MG63 (cell line): Measurements from ENCODE around the gene PCLO. TPM values are rescaled to one million over a fixed set of nuclear protein-coding genes. Genes with fewer than 3 reads are reported as not detected.
A peak's percentile ranks its signal among the peaks of the same experiment; 100 is the strongest.

Source experiments
- DNase-seq: peaks from one replicate; pipeline ENCODE4 v3.0.0-alpha.2; 2020
- H3K27me3 ChIP-seq: fragments of 250-450 bp; sonication (Bioruptor Pico); 2 replicates; pipeline ENCODE4 v1.5.1; 2020; ENCODE audit warnings: mild to moderate bottlenecking, moderate library complexity
- H3K36me3 ChIP-seq: fragments of 250-450 bp; sonication (Bioruptor Pico); 2 replicates; pipeline ENCODE4 v1.5.1; 2020; ENCODE audit warnings: mild to moderate bottlenecking, moderate library complexity
- H3K4me3 ChIP-seq: fragments of 250-450 bp; sonication (Bioruptor Pico); 2 replicates; pipeline ENCODE4 v1.5.1; 2020; ENCODE audit warnings: mild to moderate bottlenecking, moderate library complexity
- H3K9me3 ChIP-seq: fragments of 250-450 bp; sonication (Bioruptor Pico); 2 replicates; pipeline ENCODE4 v1.5.1; 2020; ENCODE audit warnings: mild to moderate bottlenecking, moderate library complexity
- total RNA-seq: library from RNA; depleted of rRNA; stranded (reverse); fragments of >200 nt; shearing (Covaris generic); gene quantifications from 2 replicates; pipeline ENCODE4 v1.2.3, GENCODE V29; 2014; ENCODE audit warnings: low replicate concordance; rRNA removed

The PCLO gene, protein sequence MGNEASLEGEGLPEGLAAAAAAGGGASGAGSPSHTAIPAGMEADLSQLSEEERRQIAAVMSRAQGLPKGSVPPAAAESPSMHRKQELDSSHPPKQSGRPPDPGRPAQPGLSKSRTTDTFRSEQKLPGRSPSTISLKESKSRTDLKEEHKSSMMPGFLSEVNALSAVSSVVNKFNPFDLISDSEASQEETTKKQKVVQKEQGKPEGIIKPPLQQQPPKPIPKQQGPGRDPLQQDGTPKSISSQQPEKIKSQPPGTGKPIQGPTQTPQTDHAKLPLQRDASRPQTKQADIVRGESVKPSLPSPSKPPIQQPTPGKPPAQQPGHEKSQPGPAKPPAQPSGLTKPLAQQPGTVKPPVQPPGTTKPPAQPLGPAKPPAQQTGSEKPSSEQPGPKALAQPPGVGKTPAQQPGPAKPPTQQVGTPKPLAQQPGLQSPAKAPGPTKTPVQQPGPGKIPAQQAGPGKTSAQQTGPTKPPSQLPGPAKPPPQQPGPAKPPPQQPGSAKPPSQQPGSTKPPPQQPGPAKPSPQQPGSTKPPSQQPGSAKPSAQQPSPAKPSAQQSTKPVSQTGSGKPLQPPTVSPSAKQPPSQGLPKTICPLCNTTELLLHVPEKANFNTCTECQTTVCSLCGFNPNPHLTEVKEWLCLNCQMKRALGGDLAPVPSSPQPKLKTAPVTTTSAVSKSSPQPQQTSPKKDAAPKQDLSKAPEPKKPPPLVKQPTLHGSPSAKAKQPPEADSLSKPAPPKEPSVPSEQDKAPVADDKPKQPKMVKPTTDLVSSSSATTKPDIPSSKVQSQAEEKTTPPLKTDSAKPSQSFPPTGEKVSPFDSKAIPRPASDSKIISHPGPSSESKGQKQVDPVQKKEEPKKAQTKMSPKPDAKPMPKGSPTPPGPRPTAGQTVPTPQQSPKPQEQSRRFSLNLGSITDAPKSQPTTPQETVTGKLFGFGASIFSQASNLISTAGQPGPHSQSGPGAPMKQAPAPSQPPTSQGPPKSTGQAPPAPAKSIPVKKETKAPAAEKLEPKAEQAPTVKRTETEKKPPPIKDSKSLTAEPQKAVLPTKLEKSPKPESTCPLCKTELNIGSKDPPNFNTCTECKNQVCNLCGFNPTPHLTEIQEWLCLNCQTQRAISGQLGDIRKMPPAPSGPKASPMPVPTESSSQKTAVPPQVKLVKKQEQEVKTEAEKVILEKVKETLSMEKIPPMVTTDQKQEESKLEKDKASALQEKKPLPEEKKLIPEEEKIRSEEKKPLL (N-terminal part only)
- total RNA-seq, result not detected in 2 replicates

DNA sequence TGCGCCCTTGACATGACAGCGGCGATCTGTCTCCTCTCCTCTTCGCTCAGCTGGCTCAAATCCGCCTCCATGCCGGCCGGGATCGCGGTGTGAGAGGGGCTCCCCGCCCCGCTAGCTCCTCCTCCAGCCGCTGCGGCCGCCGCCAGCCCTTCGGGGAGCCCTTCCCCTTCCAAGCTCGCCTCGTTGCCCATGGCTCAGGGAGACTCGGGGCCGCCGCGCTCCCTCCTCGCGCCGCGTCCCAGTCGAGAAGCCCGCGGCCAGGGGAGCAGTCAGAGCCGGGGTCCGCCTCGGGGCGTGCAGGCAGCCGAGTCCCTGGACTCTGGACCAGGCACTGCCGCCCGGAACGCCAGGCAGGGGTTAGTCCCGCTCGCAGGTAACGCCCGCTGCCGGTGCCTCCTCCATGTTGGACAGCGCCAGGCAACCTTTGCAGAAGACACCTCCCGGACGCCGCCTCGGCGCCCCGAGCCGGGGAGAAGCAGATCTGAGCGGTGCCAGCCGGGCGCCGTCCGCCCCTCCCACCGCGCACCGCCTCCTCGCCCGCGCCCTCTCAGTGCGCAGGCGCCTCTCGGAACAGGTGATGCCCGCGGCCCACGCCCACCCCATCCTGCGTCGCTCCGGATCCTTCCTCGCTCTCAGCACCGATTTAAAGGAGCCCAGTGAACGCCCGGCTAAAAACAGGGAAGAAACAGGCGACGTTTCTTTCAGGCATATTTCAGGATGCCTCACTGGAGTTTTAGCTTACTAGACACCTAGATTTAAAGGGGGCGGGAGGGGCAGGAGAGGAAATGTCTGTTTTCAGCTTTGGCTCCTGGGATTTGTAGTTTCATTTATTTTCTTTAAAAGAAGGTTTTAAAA, at the start of gene PCLO:
PCLO (minus strand) TSS at position 483 of the 855 bp plus-strand sequence; CDS start at position 191, 292 bp downstream.
- Histone ChIP-seq H3K36me3 (no peaks in the 10 kb centered on the region), H3K27me3 (peaks cover 3% of the 10 kb centered on the region; the same call in 1 of the 2 replicates), H3K9me3 (no peaks in the 10 kb centered on the region), H3K4me3 (peak within 1 kb of the TSS; percentile 43)
- DNase-seq, result peak; percentile 43

- no peak overlapping the region for H3K4me3 ChIP-seq
- H3K9me3 ChIP-seq, result no peaks in the 10 kb centered on the region
- H3K27me3 ChIP-seq, result no peaks in the 10 kb centered on the region
- no peak for DNase-seq
- no peaks in the 10 kb centered on the region for H3K36me3 ChIP-seq
Observed at GRCh38 chr7:83211685-83212084, 49.0 kb upstream of the PCLO start.

- no peaks in the 10 kb centered on the region for H3K27me3 ChIP-seq
- H3K4me3 ChIP-seq, result no peak overlapping the region
- H3K36me3 ChIP-seq, result no peaks in the 10 kb centered on the region
- DNase-seq, result no peak
- H3K9me3 ChIP-seq, result no peaks in the 10 kb centered on the region
Observed at GRCh38 chr7:83210479-83210878, 47.8 kb upstream of the PCLO start.

- no peaks in the 10 kb centered on the region for H3K9me3 ChIP-seq
- no peaks in the 10 kb centered on the region for H3K27me3 ChIP-seq
- H3K4me3 ChIP-seq, result no peak overlapping the region
- no peaks in the 10 kb centered on the region for H3K36me3 ChIP-seq
- no peak for DNase-seq
Observed at GRCh38 chr7:83204715-83205114, 42.0 kb upstream of the PCLO start.

DNA sequence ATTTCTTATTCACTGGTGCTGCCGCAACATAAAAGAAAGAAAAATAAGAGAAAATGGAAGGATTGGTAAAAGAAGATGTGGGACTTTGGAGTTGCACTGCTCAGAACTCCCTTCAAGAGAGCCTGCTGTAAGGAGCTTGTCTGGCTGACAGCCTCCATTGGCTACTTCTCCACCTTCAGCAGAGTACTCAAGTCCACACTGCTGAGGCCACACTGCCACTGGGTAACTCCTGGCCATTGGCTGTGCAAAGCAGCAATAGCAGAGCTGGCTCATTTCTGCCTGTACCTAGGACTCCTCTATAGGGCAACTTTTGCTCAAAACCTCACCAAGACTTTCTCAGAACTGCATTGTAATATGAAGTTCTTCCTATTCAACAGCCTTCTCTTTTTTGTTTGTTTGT, 38.7 kb upstream of the PCLO start:
- no peak overlapping the region for H3K4me3 ChIP-seq
- H3K9me3 ChIP-seq, result no peaks in the 10 kb centered on the region
- no peaks in the 10 kb centered on the region for H3K36me3 ChIP-seq
- no peaks in the 10 kb centered on the region for H3K27me3 ChIP-seq
- DNase-seq, result no peak

- Histone ChIP-seq H3K4me3 (no peak overlapping the region), H3K36me3 (no peaks in the 10 kb centered on the region), H3K9me3 (no peaks in the 10 kb centered on the region), H3K27me3 (no peaks in the 10 kb centered on the region)
- no peak for DNase-seq
Observed at GRCh38 chr7:83190659-83191389, 28.1 kb upstream of the PCLO start.

DNA sequence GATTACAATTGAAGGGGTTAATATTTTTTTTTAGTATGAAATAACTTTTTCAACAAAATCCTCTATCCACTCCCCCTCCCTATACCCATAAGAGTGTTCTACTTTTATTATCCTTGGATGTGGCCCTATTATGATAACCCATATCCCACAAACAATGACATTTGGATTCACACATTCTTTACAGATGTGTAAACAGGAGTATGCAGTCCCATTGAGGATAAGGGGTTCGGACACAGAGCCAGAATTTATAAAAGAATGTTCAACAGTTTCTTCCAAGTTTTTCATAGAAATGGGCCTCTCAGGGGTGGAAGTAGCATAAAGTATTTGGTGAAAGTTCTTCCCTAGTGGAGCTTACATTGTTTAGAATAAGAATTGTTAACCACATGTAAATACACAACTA, 16.1 kb upstream of the PCLO start:
- no peak overlapping the region for H3K4me3 ChIP-seq
- no peaks in the 10 kb centered on the region for H3K36me3 ChIP-seq
- no peaks in the 10 kb centered on the region for H3K27me3 ChIP-seq
- H3K9me3 ChIP-seq, result no peaks in the 10 kb centered on the region
- DNase-seq, result no peak

DNA sequence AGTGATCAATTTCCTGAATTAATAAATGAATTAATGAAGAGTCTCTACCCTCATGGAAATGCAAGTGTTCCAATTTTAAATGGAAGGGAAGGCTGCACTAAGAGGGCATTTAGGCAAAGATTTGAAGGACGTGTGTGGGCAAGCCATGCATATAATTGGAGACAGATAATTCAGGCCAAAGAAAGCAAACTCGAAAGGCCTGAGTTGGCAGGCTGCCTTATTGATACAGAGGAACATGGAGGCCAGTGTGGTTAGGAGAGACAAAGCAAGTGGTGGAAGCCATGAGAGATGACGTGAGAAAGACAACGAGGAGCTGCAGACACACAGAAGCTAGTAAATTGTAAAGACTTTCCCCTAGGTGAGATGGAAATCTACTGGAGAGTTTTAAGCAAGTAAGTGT, 15.4 kb upstream of the PCLO start:
- DNase-seq, result no peak
- Histone ChIP-seq H3K27me3 (no peaks in the 10 kb centered on the region), H3K4me3 (no peak overlapping the region), H3K9me3 (no peaks in the 10 kb centered on the region), H3K36me3 (no peaks in the 10 kb centered on the region)

DNA sequence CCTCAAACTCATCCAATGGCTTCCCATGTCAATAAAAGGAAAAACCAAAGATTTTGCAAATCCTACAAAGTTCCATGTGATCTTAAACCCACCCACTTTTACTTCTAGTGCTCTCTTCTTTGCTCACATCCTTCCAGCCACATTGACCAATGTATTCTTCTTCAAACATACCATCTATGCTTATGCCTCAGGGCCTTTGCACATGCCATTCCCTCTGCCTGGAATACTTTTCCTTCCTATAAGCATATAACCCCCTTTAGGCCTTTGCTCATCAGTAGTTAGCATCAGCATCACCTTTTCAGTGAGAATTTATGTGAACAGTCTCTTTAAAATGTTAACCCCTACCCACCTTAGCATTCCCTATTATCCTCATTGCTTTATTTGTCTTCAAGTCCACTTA, 11.0 kb upstream of the PCLO start:
- Histone ChIP-seq H3K27me3 (no peaks in the 10 kb centered on the region), H3K9me3 (no peaks in the 10 kb centered on the region), H3K4me3 (no peak overlapping the region), H3K36me3 (no peaks in the 10 kb centered on the region)
- DNase-seq, result no peak

- DNase-seq, result no peak
- H3K36me3 ChIP-seq, result no peaks in the 10 kb centered on the region
Observed at GRCh38 chr7:83166781-83167180, 4.1 kb upstream of the PCLO start.

GRCh38 chr7:83161899-83162401, 734 bp downstream of the PCLO start:
- Histone ChIP-seq H3K4me3 (peak overlapping the region; percentile 43; the same call in 1 of the 2 replicates), H3K27me3 (peaks cover 3% of the 10 kb centered on the region; the same call in 1 of the 2 replicates), H3K36me3 (no peaks in the 10 kb centered on the region), H3K9me3 (no peaks in the 10 kb centered on the region)
- DNase-seq, result no peak

More at GRCh38 chr7:83166781-83167180, 4.1 kb upstream of the PCLO start:
- H3K9me3 ChIP-seq, result no peaks in the 10 kb centered on the region
- H3K27me3 ChIP-seq, result peaks cover 3% of the 10 kb centered on the region; the same call in 1 of the 2 replicates
- no peak overlapping the region for H3K4me3 ChIP-seq

DNA sequence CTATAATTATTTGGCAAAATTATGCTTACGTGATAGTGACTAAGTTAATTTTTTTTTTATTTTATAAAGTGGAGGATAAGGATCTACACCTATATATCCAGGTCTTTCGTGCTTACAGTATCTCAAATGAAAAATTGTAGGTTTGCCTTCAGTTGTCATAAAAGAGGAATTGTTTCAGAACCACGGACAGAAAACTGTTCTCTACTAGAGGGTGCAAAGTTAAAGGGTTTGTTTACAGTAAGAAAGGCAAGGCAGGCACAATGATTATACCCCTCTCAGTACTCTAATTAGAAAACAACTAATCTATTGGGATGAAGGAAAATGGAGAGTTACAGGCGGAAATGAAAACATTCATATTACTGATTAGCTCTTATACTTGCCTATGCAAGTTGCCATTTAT, 1.5 kb downstream of the PCLO start:
- H3K36me3 ChIP-seq, result no peaks in the 10 kb centered on the region
- no peaks in the 10 kb centered on the region for H3K9me3 ChIP-seq
- H3K4me3 ChIP-seq, result no peak overlapping the region
- no peak for DNase-seq
- H3K27me3 ChIP-seq, result peaks cover 3% of the 10 kb centered on the region; the same call in 1 of the 2 replicates

GRCh38 chr7:83159731-83160130, 3.0 kb downstream of the PCLO start:
- Histone ChIP-seq H3K36me3 (no peaks in the 10 kb centered on the region), H3K27me3 (peaks cover 3% of the 10 kb centered on the region; the same call in 1 of the 2 replicates), H3K4me3 (no peak overlapping the region), H3K9me3 (no peaks in the 10 kb centered on the region)
- no peak for DNase-seq

GRCh38 chr7:83156006-83156405, 6.7 kb downstream of the PCLO start:
- no peaks in the 10 kb centered on the region for H3K36me3 ChIP-seq
- no peaks in the 10 kb centered on the region for H3K27me3 ChIP-seq
- no peaks in the 10 kb centered on the region for H3K9me3 ChIP-seq
- H3K4me3 ChIP-seq, result no peak overlapping the region
- no peak for DNase-seq

DNA sequence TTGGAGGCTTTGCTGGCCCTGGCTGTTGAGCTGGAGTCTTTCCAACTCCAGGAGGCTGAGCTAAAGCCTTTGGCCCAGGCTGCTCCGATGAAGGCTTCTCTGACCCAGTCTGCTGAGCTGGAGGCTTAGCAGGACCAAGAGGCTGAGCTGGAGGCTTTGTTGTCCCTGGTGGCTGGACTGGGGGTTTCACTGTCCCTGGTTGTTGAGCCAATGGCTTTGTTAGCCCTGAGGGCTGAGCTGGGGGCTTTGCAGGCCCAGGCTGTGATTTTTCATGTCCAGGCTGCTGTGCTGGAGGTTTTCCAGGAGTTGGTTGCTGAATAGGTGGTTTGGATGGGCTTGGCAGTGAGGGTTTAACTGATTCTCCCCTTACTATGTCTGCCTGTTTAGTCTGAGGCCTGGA, 7.3 kb downstream of the PCLO start:
- Histone ChIP-seq H3K27me3 (no peaks in the 10 kb centered on the region), H3K36me3 (no peaks in the 10 kb centered on the region), H3K4me3 (no peak overlapping the region), H3K9me3 (no peaks in the 10 kb centered on the region)
- DNase-seq, result no peak
